ENCODE measurements around the gene TNFAIP8.

DNA sequence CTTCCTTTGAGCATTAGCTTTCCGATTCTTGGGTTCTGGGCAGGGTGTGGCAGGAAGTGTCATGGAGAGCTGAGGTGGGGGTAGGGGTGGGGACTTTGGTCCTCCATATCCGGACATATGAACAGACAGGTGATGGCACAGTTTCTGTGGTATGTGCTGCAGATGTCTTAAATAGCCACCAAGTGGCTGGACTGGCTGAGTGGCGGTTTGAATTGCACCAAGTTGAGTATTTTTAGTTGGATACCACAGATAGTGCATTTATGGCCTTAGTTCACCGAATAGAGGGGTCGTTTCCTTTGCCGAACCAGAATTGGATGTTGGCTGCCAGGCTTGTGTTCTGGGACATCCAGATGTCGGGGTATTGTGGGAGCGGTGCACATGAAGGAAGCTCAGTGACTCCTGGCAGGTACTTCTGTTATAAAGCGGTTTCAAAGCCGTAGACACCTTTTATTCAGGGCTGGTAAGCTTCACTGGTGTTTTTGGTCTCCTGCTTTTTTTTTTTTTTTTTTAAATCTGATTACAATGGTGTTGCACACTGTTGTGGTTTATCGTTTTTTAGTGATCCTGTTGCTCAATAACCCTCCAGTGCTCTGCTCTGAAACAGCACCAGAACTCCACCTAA lies 15.1 kb upstream of the TNFAIP8 start:
- TF ChIP-seq, protein P1, sequence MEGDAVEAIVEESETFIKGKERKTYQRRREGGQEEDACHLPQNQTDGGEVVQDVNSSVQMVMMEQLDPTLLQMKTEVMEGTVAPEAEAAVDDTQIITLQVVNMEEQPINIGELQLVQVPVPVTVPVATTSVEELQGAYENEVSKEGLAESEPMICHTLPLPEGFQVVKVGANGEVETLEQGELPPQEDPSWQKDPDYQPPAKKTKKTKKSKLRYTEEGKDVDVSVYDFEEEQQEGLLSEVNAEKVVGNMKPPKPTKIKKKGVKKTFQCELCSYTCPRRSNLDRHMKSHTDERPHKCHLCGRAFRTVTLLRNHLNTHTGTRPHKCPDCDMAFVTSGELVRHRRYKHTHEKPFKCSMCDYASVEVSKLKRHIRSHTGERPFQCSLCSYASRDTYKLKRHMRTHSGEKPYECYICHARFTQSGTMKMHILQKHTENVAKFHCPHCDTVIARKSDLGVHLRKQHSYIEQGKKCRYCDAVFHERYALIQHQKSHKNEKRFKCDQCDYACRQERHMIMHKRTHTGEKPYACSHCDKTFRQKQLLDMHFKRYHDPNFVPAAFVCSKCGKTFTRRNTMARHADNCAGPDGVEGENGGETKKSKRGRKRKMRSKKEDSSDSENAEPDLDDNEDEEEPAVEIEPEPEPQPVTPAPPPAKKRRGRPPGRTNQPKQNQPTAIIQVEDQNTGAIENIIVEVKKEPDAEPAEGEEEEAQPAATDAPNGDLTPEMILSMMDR (IDR thresholded peaks at IDR 0.05): no peak
- peak in 1 of 4 donors; percentile 6 for TF ChIP-seq POLR2A (IDR thresholded peaks at IDR 0.05)

Data from esophagus squamous epithelium (tissue), 4 donors.